ENCODE results near the gene MICAL2.

MICAL2 gene

DNA sequence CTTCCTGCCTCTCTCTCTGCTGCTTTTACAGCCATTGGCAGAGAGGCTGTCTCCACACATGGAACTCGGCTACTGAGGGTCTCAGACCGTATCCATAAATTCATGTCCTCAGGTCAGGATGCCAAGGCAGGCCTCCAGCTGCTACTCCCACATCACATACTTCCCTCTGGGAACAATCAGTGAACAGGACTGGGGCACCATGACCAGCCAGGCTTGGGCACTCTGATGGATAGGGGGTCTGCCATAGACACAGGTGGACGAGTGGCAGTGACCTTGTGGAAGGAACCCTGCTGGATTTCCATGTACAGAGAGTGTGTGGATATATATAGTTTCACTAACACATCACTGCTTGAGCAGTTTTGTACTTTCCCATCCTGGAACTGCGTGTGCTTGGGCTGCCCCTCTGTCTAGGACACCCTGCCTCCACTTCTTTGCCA lies 169.3 kb downstream of the MICAL2 start:
- Histone ChIP-seq H3K36me3 (ENCODE audit: control insufficient read depth in 2 of 2, insufficient read depth in 1 of 2, low read length in 2 of 2) (no peaks in the 10 kb centered on the region), H3K4me1 (ENCODE audit: control insufficient read depth, insufficient read depth, low read length) (no peaks in the 10 kb centered on the region), H3K4me3 (ENCODE audit: low read depth, low read length) (no peak overlapping the region), H3K27ac (ENCODE audit: extremely low read depth, low read depth, low read length) (no peak overlapping the region), H3K9me3 (ENCODE audit: control insufficient read depth, insufficient read depth, low read depth, low read length) (no peaks in the 10 kb centered on the region)
- ChIA-PET POLR2A (no interaction called here), CTCF (interaction anchor here (0.5 to 14.2 kb wide), 7 partner anchors 8 to 1243 kb away, joined by 3 to 374 read pairs (median 8); no protein-coding TSS in a partner anchor)
- TF ChIP-seq ZNF23 (tag by site-specific recombination; IDR thresholded peaks at IDR 0.05; ENCODE audit: borderline replicate concordance) (no peak), ZNF121 (tag by site-specific recombination; IDR thresholded peaks at IDR 0.05) (no peak), ZNF341 (tag by site-specific recombination; IDR thresholded peaks at IDR 0.05; ENCODE audit: low read depth) (no peak), ZNF324 (tag by site-specific recombination; IDR thresholded peaks at IDR 0.05) (no peak), ZNF830 (tag by site-specific recombination; IDR thresholded peaks at IDR 0.05; ENCODE audit: low read depth) (no peak), ZNF423 (tag by site-specific recombination; IDR thresholded peaks at IDR 0.05) (no peak), MZF1 (tag by site-specific recombination; IDR thresholded peaks at IDR 0.05; ENCODE audit: borderline replicate concordance) (no peak), ZNF549 (tag by site-specific recombination; IDR thresholded peaks at IDR 0.05) (no peak), ZNF837 (tag by site-specific recombination; IDR thresholded peaks at IDR 0.05) (no peak), ZNF16 (tag by site-specific recombination; IDR thresholded peaks at IDR 0.05; ENCODE audit: low read depth) (no peak), ZNF561 (tag by site-specific recombination; IDR thresholded peaks at IDR 0.05; ENCODE audit: borderline replicate concordance) (no peak), ZNF223 (tag by site-specific recombination; IDR thresholded peaks at IDR 0.05) (no peak), ZNF776 (tag by site-specific recombination; IDR thresholded peaks at IDR 0.05; ENCODE audit: borderline replicate concordance) (no peak), RBAK (tag by site-specific recombination; IDR thresholded peaks at IDR 0.05) (no peak)
- TF ChIP-seq, protein P1, sequence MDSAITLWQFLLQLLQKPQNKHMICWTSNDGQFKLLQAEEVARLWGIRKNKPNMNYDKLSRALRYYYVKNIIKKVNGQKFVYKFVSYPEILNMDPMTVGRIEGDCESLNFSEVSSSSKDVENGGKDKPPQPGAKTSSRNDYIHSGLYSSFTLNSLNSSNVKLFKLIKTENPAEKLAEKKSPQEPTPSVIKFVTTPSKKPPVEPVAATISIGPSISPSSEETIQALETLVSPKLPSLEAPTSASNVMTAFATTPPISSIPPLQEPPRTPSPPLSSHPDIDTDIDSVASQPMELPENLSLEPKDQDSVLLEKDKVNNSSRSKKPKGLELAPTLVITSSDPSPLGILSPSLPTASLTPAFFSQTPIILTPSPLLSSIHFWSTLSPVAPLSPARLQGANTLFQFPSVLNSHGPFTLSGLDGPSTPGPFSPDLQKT (IDR thresholded peaks at IDR 0.05; ENCODE audit: borderline replicate concordance, low read depth, low read length): no peak
- TF ChIP-seq, protein P2, sequence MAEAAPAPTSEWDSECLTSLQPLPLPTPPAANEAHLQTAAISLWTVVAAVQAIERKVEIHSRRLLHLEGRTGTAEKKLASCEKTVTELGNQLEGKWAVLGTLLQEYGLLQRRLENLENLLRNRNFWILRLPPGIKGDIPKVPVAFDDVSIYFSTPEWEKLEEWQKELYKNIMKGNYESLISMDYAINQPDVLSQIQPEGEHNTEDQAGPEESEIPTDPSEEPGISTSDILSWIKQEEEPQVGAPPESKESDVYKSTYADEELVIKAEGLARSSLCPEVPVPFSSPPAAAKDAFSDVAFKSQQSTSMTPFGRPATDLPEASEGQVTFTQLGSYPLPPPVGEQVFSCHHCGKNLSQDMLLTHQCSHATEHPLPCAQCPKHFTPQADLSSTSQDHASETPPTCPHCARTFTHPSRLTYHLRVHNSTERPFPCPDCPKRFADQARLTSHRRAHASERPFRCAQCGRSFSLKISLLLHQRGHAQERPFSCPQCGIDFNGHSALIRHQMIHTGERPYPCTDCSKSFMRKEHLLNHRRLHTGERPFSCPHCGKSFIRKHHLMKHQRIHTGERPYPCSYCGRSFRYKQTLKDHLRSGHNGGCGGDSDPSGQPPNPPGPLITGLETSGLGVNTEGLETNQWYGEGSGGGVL (tag by site-specific recombination; IDR thresholded peaks at IDR 0.05): no peak
- TF ChIP-seq, protein P3, sequence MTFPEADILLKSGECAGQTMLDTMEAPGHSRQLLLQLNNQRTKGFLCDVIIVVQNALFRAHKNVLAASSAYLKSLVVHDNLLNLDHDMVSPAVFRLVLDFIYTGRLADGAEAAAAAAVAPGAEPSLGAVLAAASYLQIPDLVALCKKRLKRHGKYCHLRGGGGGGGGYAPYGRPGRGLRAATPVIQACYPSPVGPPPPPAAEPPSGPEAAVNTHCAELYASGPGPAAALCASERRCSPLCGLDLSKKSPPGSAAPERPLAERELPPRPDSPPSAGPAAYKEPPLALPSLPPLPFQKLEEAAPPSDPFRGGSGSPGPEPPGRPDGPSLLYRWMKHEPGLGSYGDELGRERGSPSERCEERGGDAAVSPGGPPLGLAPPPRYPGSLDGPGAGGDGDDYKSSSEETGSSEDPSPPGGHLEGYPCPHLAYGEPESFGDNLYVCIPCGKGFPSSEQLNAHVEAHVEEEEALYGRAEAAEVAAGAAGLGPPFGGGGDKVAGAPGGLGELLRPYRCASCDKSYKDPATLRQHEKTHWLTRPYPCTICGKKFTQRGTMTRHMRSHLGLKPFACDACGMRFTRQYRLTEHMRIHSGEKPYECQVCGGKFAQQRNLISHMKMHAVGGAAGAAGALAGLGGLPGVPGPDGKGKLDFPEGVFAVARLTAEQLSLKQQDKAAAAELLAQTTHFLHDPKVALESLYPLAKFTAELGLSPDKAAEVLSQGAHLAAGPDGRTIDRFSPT (tag by site-specific recombination; IDR thresholded peaks at IDR 0.05): no peak

DNA sequence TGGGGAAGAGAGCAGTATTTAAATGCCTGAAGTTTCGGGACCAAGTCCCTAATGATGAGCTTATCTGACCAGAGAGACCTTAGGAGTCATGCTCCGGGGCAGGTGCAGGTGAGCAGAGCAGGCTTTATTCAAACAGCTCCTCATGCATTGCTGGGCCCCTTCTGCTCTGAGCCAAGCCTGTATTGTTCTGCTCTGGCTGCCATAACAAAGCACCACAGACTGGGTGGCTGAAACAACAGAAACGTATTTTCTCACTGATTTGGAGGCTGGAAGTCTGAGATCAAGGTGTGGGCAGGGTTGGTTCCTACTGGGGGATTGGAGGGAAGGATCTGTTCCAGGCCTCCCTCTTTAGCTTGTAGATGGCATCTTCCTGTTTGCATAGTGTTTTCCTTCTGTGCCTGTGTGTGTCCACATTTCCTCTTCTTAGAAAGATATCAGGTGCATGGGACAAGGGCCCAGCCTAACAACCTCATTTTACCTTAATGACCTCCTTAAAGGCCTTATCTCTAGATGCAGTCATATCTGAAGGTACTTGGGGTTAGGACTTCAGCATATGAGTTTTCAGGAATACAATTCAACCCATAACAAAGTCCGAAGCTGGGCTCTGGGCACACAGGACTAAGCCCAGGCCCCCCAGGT lies 169.9 kb downstream of the MICAL2 start:
- POLR2A ChIA-PET: no interaction called here

More for the DNA sequence above, 169.9 kb downstream of the MICAL2 start:
- H3K4me1 ChIP-seq (ENCODE audit: control insufficient read depth, insufficient read depth, low read length): no peaks in the 10 kb centered on the region
- no peaks in the 10 kb centered on the region for H3K9me3 ChIP-seq (ENCODE audit: control insufficient read depth, insufficient read depth, low read depth, low read length)
- CTCF ChIA-PET: interaction anchor here (0.6 to 14.2 kb wide), 14 partner anchors 9 to 942 kb away, joined by 3 to 374 read pairs (median 4); no protein-coding TSS in a partner anchor
- TF ChIP-seq SCRT2 (tag by site-specific recombination; IDR thresholded peaks at IDR 0.05): no peak
- TF ChIP-seq, protein P4, sequence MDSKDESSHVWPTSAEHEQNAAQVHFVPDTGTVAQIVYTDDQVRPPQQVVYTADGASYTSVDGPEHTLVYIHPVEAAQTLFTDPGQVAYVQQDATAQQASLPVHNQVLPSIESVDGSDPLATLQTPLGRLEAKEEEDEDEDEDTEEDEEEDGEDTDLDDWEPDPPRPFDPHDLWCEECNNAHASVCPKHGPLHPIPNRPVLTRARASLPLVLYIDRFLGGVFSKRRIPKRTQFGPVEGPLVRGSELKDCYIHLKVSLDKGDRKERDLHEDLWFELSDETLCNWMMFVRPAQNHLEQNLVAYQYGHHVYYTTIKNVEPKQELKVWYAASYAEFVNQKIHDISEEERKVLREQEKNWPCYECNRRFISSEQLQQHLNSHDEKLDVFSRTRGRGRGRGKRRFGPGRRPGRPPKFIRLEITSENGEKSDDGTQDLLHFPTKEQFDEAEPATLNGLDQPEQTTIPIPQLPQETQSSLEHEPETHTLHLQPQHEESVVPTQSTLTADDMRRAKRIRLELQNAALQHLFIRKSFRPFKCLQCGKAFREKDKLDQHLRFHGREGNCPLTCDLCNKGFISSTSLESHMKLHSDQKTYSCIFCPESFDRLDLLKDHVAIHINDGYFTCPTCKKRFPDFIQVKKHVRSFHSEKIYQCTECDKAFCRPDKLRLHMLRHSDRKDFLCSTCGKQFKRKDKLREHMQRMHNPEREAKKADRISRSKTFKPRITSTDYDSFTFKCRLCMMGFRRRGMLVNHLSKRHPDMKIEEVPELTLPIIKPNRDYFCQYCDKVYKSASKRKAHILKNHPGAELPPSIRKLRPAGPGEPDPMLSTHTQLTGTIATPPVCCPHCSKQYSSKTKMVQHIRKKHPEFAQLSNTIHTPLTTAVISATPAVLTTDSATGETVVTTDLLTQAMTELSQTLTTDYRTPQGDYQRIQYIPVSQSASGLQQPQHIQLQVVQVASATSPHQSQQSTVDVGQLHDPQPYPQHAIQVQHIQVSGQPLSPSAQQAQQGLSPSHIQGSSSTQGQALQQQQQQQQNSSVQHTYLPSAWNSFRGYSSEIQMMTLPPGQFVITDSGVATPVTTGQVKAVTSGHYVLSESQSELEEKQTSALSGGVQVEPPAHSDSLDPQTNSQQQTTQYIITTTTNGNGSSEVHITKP (tag by site-specific recombination; IDR thresholded peaks at IDR 0.05): no peak
- TF ChIP-seq, protein P5, sequence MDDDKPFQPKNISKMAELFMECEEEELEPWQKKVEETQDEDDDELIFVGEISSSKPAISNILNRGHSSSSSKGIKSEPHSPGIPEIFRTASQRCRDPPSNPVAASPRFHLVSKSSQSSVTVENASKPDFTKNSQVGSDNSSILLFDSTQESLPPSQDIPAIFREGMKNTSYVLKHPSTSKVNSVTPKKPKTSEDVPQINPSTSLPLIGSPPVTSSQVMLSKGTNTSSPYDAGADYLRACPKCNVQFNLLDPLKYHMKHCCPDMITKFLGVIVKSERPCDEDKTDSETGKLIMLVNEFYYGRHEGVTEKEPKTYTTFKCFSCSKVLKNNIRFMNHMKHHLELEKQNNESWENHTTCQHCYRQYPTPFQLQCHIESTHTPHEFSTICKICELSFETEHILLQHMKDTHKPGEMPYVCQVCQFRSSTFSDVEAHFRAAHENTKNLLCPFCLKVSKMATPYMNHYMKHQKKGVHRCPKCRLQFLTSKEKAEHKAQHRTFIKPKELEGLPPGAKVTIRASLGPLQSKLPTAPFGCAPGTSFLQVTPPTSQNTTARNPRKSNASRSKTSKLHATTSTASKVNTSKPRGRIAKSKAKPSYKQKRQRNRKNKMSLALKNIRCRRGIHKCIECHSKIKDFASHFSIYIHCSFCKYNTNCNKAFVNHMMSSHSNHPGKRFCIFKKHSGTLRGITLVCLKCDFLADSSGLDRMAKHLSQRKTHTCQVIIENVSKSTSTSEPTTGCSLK (tag by site-specific recombination; IDR thresholded peaks at IDR 0.05): no peak
- TF ChIP-seq ZFP41 (tag by site-specific recombination; IDR thresholded peaks at IDR 0.05; ENCODE audit: borderline replicate concordance): no peak
- TF ChIP-seq HOXC10 (CRISPR knock-in tag; IDR thresholded peaks at IDR 0.05): no peak
- TF ChIP-seq ZNF423 (tag by site-specific recombination; IDR thresholded peaks at IDR 0.05): no peak
- TF ChIP-seq ZNF837 (tag by site-specific recombination; IDR thresholded peaks at IDR 0.05): no peak
- H3K4me3 ChIP-seq (ENCODE audit: low read depth, low read length): no peak overlapping the region
- H3K27ac ChIP-seq (ENCODE audit: extremely low read depth, low read depth, low read length): no peak overlapping the region
- H3K36me3 ChIP-seq (ENCODE audit: control insufficient read depth in 2 of 2, insufficient read depth in 1 of 2, low read length in 2 of 2): no peaks in the 10 kb centered on the region

Data from HEK293 (cell line).